IPS-NIHi11 (cell line): ENCODE measurements around the gene TAS2R1.

ENCODE experiments used
- DNase-seq: peaks from one replicate; pipeline ENCODE4 v3.0.0; 2012; ENCODE audit warnings: mixed read lengths, low spot score

The TAS2R1 gene

GRCh38 chr5:9587135-9587534, 43.0 kb downstream of the TAS2R1 start:
- DNase-seq = no peak

GRCh38 chr5:9582406-9582805, 47.7 kb downstream of the TAS2R1 start:
- no peak for DNase-seq
